HCT116 (cell line): ENCODE results near the gene RBM47.

ENCODE experiments used
- CTCF ChIP-seq, 3 experiments: fragments of 200-600 bp in 1 of 3; sonication (generic) in 1 of 3; IDR thresholded peaks in 2 of 3; conservative IDR thresholded peaks in 1 of 3; 2 replicates each; pipeline ENCODE4 v1.5.1; 2012 to 2017; ENCODE audit warnings: low read depth in 2 of 3, low read length in 2 of 3, antibody characterized with exemption in 1 of 3, borderline replicate concordance in 1 of 3, control low read depth in 1 of 3, mild to moderate bottlenecking in 1 of 3, mixed read lengths in 1 of 3, mixed run types in 1 of 3, moderate library complexity in 1 of 3; ENCODE audit not compliant: insufficient read depth in 1 of 3
- POLR2AphosphoS5 ChIP-seq: IDR thresholded peaks from 2 replicates; pipeline ENCODE4 v1.6.1; 2011; ENCODE audit warnings: mild to moderate bottlenecking, low read depth, low read length, moderate library complexity

GRCh38 chr4:40379248-40379647, 250.4 kb downstream of the RBM47 start:
- TF ChIP-seq POLR2AphosphoS5 (no peak), CTCF (IDR thresholded peaks at IDR 0.05 in 2 of 3, conservative IDR thresholded peaks at IDR 0.05 in 1 of 3; ENCODE audit: borderline replicate concordance in 1 of 3, insufficient read depth in 1 of 3, low read depth in 2 of 3, low read length in 2 of 3) (no peak)
